KG1 (cell line): ENCODE data around the gene TAAR1.
"Not testable (repeated sequence)": the region's sequence is repeated elsewhere in the genome, so short reads cannot be mapped to it uniquely, and the experiment has no call there.

ENCODE experiments used
- DNase-seq: peaks from one replicate; lab custom pipeline; 2025; lab: John Stamatoyannopoulos, UW

TAAR1 gene

GRCh38 chr6:132659082-132659481 lies at the start of gene TAAR1:
Gene TAAR1, minus strand, starts transcription at chr6:132659182. Its CDS starts 13,179 bp downstream, at chr6:132646003.
- no peak for DNase-seq

GRCh38 chr6:132708771-132709170 lies 49.8 kb upstream of the TAAR1 start:
- no peak for DNase-seq

- no peak for DNase-seq
These were observed 49.0 kb upstream of the TAAR1 start for GRCh38 chr6:132708002-132708401.

GRCh38 chr6:132706756-132707155 lies 47.8 kb upstream of the TAAR1 start:
- DNase-seq, result not testable (repeated sequence)

- no peak for DNase-seq
These were observed 45.0 kb upstream of the TAAR1 start for GRCh38 chr6:132703936-132704335.

GRCh38 chr6:132698608-132699007 lies 39.6 kb upstream of the TAAR1 start:
- no peak for DNase-seq

- no peak for DNase-seq
These were observed 36.8 kb upstream of the TAAR1 start for GRCh38 chr6:132695773-132696172.

- no peak for DNase-seq
These were observed 34.5 kb upstream of the TAAR1 start for GRCh38 chr6:132693478-132693877.

GRCh38 chr6:132690678-132691077 lies 31.7 kb upstream of the TAAR1 start:
- DNase-seq, result no peak

GRCh38 chr6:132687306-132687705 lies 28.3 kb upstream of the TAAR1 start:
- no peak for DNase-seq

- DNase-seq, result no peak
These were observed 27.5 kb upstream of the TAAR1 start for GRCh38 chr6:132686531-132686930.

- no peak for DNase-seq
These were observed 26.0 kb upstream of the TAAR1 start for GRCh38 chr6:132685009-132685408.

- DNase-seq, result no peak
These were observed 25.3 kb upstream of the TAAR1 start for GRCh38 chr6:132684272-132684671.

GRCh38 chr6:132683543-132683942 lies 24.6 kb upstream of the TAAR1 start:
- DNase-seq, result no peak

- not testable (repeated sequence) for DNase-seq
These were observed 20.1 kb upstream of the TAAR1 start for GRCh38 chr6:132679094-132679493.

GRCh38 chr6:132675749-132676148 lies 16.8 kb upstream of the TAAR1 start:
- no peak for DNase-seq

- no peak for DNase-seq
These were observed 16.0 kb upstream of the TAAR1 start for GRCh38 chr6:132675002-132675401.

- DNase-seq, result no peak
These were observed 14.6 kb upstream of the TAAR1 start for GRCh38 chr6:132673376-132674094.

GRCh38 chr6:132671295-132671694 lies 12.3 kb upstream of the TAAR1 start:
- no peak for DNase-seq

GRCh38 chr6:132669690-132670291 lies 10.8 kb upstream of the TAAR1 start:
- peak; percentile 23 for DNase-seq

GRCh38 chr6:132666118-132666517 lies 7.1 kb upstream of the TAAR1 start:
- no peak for DNase-seq

GRCh38 chr6:132664309-132665034 lies 5.5 kb upstream of the TAAR1 start:
- no peak for DNase-seq

GRCh38 chr6:132663661-132664060 lies 4.7 kb upstream of the TAAR1 start:
- DNase-seq, result no peak
